Motor neuron (in vitro differentiated cells): ENCODE results near the gene CENPU. TPM values are rescaled to one million over a fixed set of nuclear protein-coding genes. Genes with fewer than 3 reads are reported as not detected.
A peak's percentile ranks its signal among the peaks of the same experiment; 100 is the strongest.
"Not testable (repeated sequence)": the region's sequence is repeated elsewhere in the genome, so short reads cannot be mapped to it uniquely, and the experiment has no call there.

Experiments
- ATAC-seq, 8 experiments: fragments of 200-7000 bp; cut with Tn5 transposase; replicated peaks in 6 of 8; 2 replicates each; pipeline ENCODE4 v1.8.0; 2021; ENCODE audit warnings: mild to moderate bottlenecking in 8 of 8, moderate library complexity in 8 of 8
- H3K27ac ChIP-seq, 2 donors: fragments of 250-450 bp; sonication (Bioruptor Pico); 2 replicates each; pipeline ENCODE4 v1.9.0; 2021; ENCODE audit warnings: antibody characterized with exemption in 2 of 2, mild to moderate bottlenecking in 2 of 2, moderate library complexity in 1 of 2
- H3K4me1 ChIP-seq, 2 donors: fragments of 250-450 bp; sonication (Bioruptor Pico); replicated peaks in 1 of 2; 2 replicates each; pipeline ENCODE4 v1.6.1; 2021; ENCODE audit warnings: antibody characterized with exemption in 2 of 2, mild to moderate bottlenecking in 2 of 2, moderate library complexity in 1 of 2
- H3K4me3 ChIP-seq, 5 donors: fragments of 250-450 bp; sonication (Bioruptor Pico); 2 replicates each; pipeline ENCODE4 v1.9.0; 2021; ENCODE audit warnings: antibody characterized with exemption in 5 of 5, mild to moderate bottlenecking in 5 of 5, moderate library complexity in 4 of 5
- WGBS, 10 experiments: fragments of 450-650 bp; shearing (Covaris generic); methylation state at CpG; one replicate each; pipeline ENCODE4 v1.0.0; 2022; 5-methylcytosine and 5-hydroxymethylcytosine counted together
- in situ Hi-C, 9 experiments: fragments of 400-800 bp; cut with MboI; loops; one replicate each; pipeline ENCODE4 v1.15.0; 2021; ENCODE audit warnings: low sequenced_read_pairs in 9 of 9, low pct_unique_long_range_greater_than_20kb in 2 of 9; ENCODE audit not compliant: unreplicated experiment in 9 of 9
- total RNA-seq, 8 experiments: library from RNA; unstranded; fragments of 300-600 nt; gene quantifications; 2 replicates each; pipeline versions ENCODE4 v1.2.3 to v1.2.4, GENCODE V29; 2022

CENPU gene
- total RNA-seq, 8 experiments from 2014 or later: 0.61 to 59.7 (median 3.4) TPM

- H3K4me1 ChIP-seq: no peaks in the 10 kb centered on the region
- no peak for ATAC-seq
- no peak overlapping the region for H3K27ac ChIP-seq
- WGBS, 10 experiments: 60 to 100% (median 89%) methylated on average over 1 to 9 of the region's 9 CpGs; no CpG with 5 or more reads in 1 of the 10 experiments
- no peak overlapping the region for H3K4me3 ChIP-seq
- in situ Hi-C loops: no loop called here
These were observed 65.3 kb downstream of the CENPU start for GRCh38 chr4:184668511-184669114.

GRCh38 chr4:184668096-184668495 is 65.8 kb downstream of the CENPU start:
- no peak overlapping the region for H3K4me3 ChIP-seq
- no peak for ATAC-seq
- 20 to 100% (median 90%) methylated on average over 1 to 8 of the region's 9 CpGs; no CpG with 5 or more reads in 3 of the 10 experiments for WGBS, 10 experiments
- in situ Hi-C loops: no loop called here
- no peak overlapping the region for H3K27ac ChIP-seq
- H3K4me1 ChIP-seq: no peaks in the 10 kb centered on the region

GRCh38 chr4:184666670-184667069 is 67.2 kb downstream of the CENPU start:
- Histone ChIP-seq H3K4me3 (no peak overlapping the region), H3K4me1 (no peaks in the 10 kb centered on the region), H3K27ac (no peak overlapping the region)
- ATAC-seq: no peak
- WGBS, 10 experiments: 92 to 100% (median 98%) methylated on average over 3 to 6 of the region's 6 CpGs; no CpG with 5 or more reads in 4 of the 10 experiments
- in situ Hi-C loops: no loop called here

GRCh38 chr4:184664445-184665210 is 69.3 kb downstream of the CENPU start:
- in situ Hi-C loops: no loop called here
- Histone ChIP-seq H3K4me1 (no peaks in the 10 kb centered on the region), H3K4me3 (no peak overlapping the region), H3K27ac (no peak overlapping the region)
- ATAC-seq: peak in 2 of 8 experiments; percentile 30 to 76
- WGBS, 10 experiments: 53 to 100% (median 82%) methylated on average over 2 to 5 of the region's 6 CpGs

- WGBS, 10 experiments: 75 to 100% (median 89%) methylated on average over 1 of the region's 1 CpG; no CpG with 5 or more reads in 1 of the 10 experiments
- ATAC-seq: no peak
- in situ Hi-C loops: no loop called here
- Histone ChIP-seq H3K4me3 (no peak overlapping the region), H3K4me1 (no peaks in the 10 kb centered on the region), H3K27ac (no peak overlapping the region)
These were observed 71.7 kb downstream of the CENPU start for GRCh38 chr4:184662236-184662635.

- ATAC-seq: no peak
- in situ Hi-C loops: no loop called here
- H3K4me3 ChIP-seq: no peak overlapping the region
- no peaks in the 10 kb centered on the region for H3K4me1 ChIP-seq
- no peak overlapping the region for H3K27ac ChIP-seq
These were observed 72.9 kb downstream of the CENPU start for GRCh38 chr4:184660978-184661377.

DNA sequence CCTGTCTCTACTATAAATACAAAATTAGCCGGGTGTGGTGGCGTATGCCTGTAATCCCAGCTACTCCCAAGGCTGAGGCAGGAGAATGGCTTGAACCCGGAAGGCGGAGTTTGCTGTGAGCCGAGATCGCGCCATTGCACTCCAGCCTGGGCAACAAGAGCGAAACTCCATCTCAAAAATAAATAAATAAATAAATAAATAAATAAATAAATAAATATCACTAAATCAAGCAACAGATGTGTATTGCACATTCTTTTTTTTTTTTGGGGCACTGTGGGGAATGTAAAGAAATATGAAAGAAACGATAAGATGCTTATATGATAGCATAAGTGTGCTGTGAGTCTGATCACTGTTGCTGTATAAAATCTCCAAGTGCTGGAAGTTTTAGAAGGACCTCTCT is 76.1 kb downstream of the CENPU start:
- H3K4me1 ChIP-seq, H3K27ac ChIP-seq, H3K4me3 ChIP-seq, in situ Hi-C loops, ATAC-seq: not testable (repeated sequence)
- 88 to 100% (median 100%) methylated on average over 1 to 9 of the region's 9 CpGs for WGBS, 10 experiments

DNA sequence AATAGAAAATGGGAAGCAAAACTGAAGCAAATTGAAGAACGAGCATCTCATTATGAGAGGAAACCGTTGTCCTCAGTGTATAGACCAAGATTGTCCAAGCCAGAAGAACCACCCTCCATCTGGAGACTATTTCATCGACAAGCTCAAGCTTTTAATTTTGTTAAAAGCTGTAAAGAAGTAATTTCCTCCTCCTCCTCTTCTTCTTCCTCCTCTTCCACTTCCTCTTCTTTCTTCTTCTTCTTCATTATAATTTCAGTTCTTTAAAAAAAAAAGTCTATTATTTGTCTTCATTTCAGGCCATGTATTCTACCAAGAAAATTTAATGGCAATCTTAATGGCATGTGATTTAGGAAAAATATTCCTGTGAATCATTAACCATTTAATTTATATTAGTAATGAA is 76.8 kb downstream of the CENPU start:
- in situ Hi-C loops: no loop called here
- no peak for ATAC-seq
- Histone ChIP-seq H3K4me3 (no peak overlapping the region), H3K4me1 (no peaks in the 10 kb centered on the region), H3K27ac (no peak overlapping the region)
- WGBS, 10 experiments: 64 to 100% (median 100%) methylated on average over 1 to 3 of the region's 3 CpGs

GRCh38 chr4:184655889-184656869 is 77.7 kb downstream of the CENPU start:
- ATAC-seq: no peak
- 85 to 100% (median 95%) methylated on average over 3 to 8 of the region's 8 CpGs for WGBS, 10 experiments
- Histone ChIP-seq H3K4me3 (no peak overlapping the region), H3K27ac (no peak overlapping the region), H3K4me1 (no peaks in the 10 kb centered on the region)
- in situ Hi-C loops: no loop called here

GRCh38 chr4:184653650-184654049 is 80.2 kb downstream of the CENPU start:
- ATAC-seq: peak in 1 of 8 experiments; percentile 9
- in situ Hi-C loops: no loop called here
- Histone ChIP-seq H3K4me3 (no peak overlapping the region), H3K27ac (no peak overlapping the region), H3K4me1 (peaks cover 5 to 6% of the 10 kb centered on the region in 2 donors)
- WGBS, 10 experiments: 0 to 86% (median 15%) methylated on average over 1 to 2 of the region's 2 CpGs; no CpG with 5 or more reads in 2 of the 10 experiments

DNA sequence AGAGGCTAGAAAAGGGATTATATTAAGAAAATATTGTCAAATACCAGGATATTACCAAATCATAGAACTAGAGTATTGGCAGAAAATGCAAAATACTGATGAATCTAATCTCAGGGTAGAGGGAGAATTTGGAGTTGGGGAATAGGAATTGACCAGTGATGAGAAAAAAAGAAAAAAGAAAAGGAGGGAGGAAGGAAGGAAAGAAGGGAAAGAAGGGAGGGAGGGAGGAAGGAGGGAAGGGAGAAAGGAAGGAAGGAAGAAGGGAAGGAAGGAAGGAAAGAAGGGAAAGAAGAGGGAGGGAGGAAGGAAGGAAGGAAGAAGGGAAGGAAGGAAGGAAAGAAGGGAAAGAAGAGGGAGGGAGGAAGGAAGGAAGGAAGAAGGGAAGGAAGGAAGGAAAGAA is 81.2 kb downstream of the CENPU start:
- H3K4me1 ChIP-seq, in situ Hi-C loops, H3K4me3 ChIP-seq, H3K27ac ChIP-seq, ATAC-seq: not testable (repeated sequence)

GRCh38 chr4:184651899-184652298 is 82.0 kb downstream of the CENPU start:
- in situ Hi-C loops: no loop called here
- Histone ChIP-seq H3K4me1 (peaks cover 13 to 16% of the 10 kb centered on the region in 2 donors), H3K27ac (no peak overlapping the region), H3K4me3 (no peak overlapping the region)
- WGBS, 10 experiments: 85 to 100% (median 98%) methylated on average over 2 to 5 of the region's 8 CpGs; no CpG with 5 or more reads in 1 of the 10 experiments
- no peak for ATAC-seq
